WTC11 (cell line): Measurements from ENCODE around the gene SGPP2. TPM values are rescaled to one million over a fixed set of nuclear protein-coding genes. Genes with fewer than 3 reads are reported as not detected.

ENCODE experiments used
- ATAC-seq: fragments of 200-7000 bp; cut with Tn5 transposase; 2 replicates; pipeline ENCODE4 v1.10.0; 2021; ENCODE audit warnings: mild to moderate bottlenecking, moderate library complexity
- CTCF ChIA-PET: fragments of 300-600 bp; sonication (Branson Sonifier 250); formaldehyde crosslinking; loops from one replicate; lab custom pipeline; 2021; ENCODE audit warnings: antibody characterized with exemption; lab: Charles Lee
- POLR2A ChIA-PET: fragments of 350-600 bp; sonication (Branson Sonifier 250); formaldehyde crosslinking; loops from one replicate; lab custom pipeline; 2021; ENCODE audit warnings: antibody characterized with exemption; lab: Charles Lee
- DNase-seq: peaks from one replicate; pipeline ENCODE4 v3.0.0; 2021; ENCODE audit warnings: low spot score
- H3K27ac Mint-ChIP-seq: 2 replicates; pipeline ENCODE4 v1.8.0; 2021; ENCODE audit warnings: mixed read lengths
- H3K27me3 Mint-ChIP-seq: 2 replicates; pipeline ENCODE4 v1.8.0; 2021; ENCODE audit warnings: low read depth, mild to moderate bottlenecking, moderate library complexity, mixed read lengths
- H3K36me3 Mint-ChIP-seq: 2 replicates; pipeline ENCODE4 v1.8.0; 2021; ENCODE audit warnings: mixed read lengths
- H3K4me1 Mint-ChIP-seq: 2 replicates; pipeline ENCODE4 v1.8.0; 2022; ENCODE audit warnings: mixed read lengths
- H3K4me3 Mint-ChIP-seq: 2 replicates; pipeline ENCODE4 v1.8.0; 2021; ENCODE audit warnings: mild to moderate bottlenecking, moderate library complexity, mixed read lengths
- H3K9me3 Mint-ChIP-seq: 2 replicates; pipeline ENCODE4 v1.8.0; 2021; ENCODE audit warnings: mixed read lengths
- ATF2 ChIP-seq: sonication (generic); formaldehyde crosslinking; IDR thresholded peaks from 2 replicates; pipeline ENCODE4 v1.8.1; 2022; ENCODE audit warnings: low read depth, missing genetic modification reagents, borderline replicate concordance
- CDX4 ChIP-seq: fragments of 250-450 bp; sonication (Bioruptor Pico); IDR thresholded peaks from 2 replicates; pipeline ENCODE4 v1.9.0; 2021; ENCODE audit warnings: moderate library complexity, mild to moderate bottlenecking, inconsistent platforms, borderline replicate concordance
- E2F1 ChIP-seq: sonication (generic); formaldehyde crosslinking; IDR thresholded peaks from 2 replicates; pipeline ENCODE4 v1.8.0; 2022; ENCODE audit warnings: mild to moderate bottlenecking, missing genetic modification reagents
- FOXK1 ChIP-seq: sonication (generic); formaldehyde crosslinking; IDR thresholded peaks from 2 replicates; pipeline ENCODE4 v1.8.0; 2022; ENCODE audit warnings: mild to moderate bottlenecking, moderate library complexity, missing genetic modification reagents
- GABPB1 ChIP-seq: sonication (generic); formaldehyde crosslinking; IDR thresholded peaks from 2 replicates; pipeline ENCODE4 v1.8.1; 2023; ENCODE audit warnings: mild to moderate bottlenecking, missing genetic modification reagents
- GRHL2 ChIP-seq: fragments of 250-450 bp; sonication (Bioruptor Pico); IDR thresholded peaks from 2 replicates; pipeline ENCODE4 v1.8.0; 2022; ENCODE audit warnings: mild to moderate bottlenecking, moderate library complexity; ENCODE audit not compliant: insufficient replicate concordance, severe bottlenecking
- GTF2I ChIP-seq: fragments of 250-450 bp; sonication (Bioruptor Pico); conservative IDR thresholded peaks from 2 replicates; pipeline ENCODE4 v1.4.0; 2021; ENCODE audit warnings: mild to moderate bottlenecking
- HMGXB4 ChIP-seq: sonication (generic); formaldehyde crosslinking; IDR thresholded peaks from 2 replicates; pipeline ENCODE4 v1.8.1; 2023; ENCODE audit warnings: mild to moderate bottlenecking, moderate library complexity, missing genetic modification reagents
- IRF1 ChIP-seq: sonication (generic); formaldehyde crosslinking; IDR thresholded peaks from 2 replicates; pipeline ENCODE4 v1.8.0; 2023; ENCODE audit warnings: missing genetic modification reagents
- MLX ChIP-seq: sonication (generic); formaldehyde crosslinking; IDR thresholded peaks from 2 replicates; pipeline ENCODE4 v1.8.1; 2023; ENCODE audit warnings: mild to moderate bottlenecking, missing genetic modification reagents, moderate library complexity
- NFATC4 ChIP-seq: fragments of 250-450 bp; sonication (Bioruptor Pico); IDR thresholded peaks from 2 replicates; pipeline ENCODE4 v1.9.0; 2021; ENCODE audit warnings: mild to moderate bottlenecking
- NFE2L1 ChIP-seq: sonication (generic); formaldehyde crosslinking; IDR thresholded peaks from 2 replicates; pipeline ENCODE4 v1.8.1; 2023; ENCODE audit warnings: missing genetic modification reagents
- NR2C2 ChIP-seq: sonication (generic); formaldehyde crosslinking; IDR thresholded peaks from 2 replicates; pipeline ENCODE4 v1.8.0; 2022; ENCODE audit warnings: mild to moderate bottlenecking, missing genetic modification reagents
- SP1 ChIP-seq: sonication (generic); formaldehyde crosslinking; conservative IDR thresholded peaks from 2 replicates; pipeline ENCODE4 v1.8.1; 2022; ENCODE audit warnings: missing genetic modification reagents
- TEAD1 ChIP-seq: sonication (generic); formaldehyde crosslinking; IDR thresholded peaks from 2 replicates; pipeline ENCODE4 v1.8.0; 2022; ENCODE audit warnings: mild to moderate bottlenecking, missing genetic modification reagents
- USF1 ChIP-seq: sonication (generic); formaldehyde crosslinking; IDR thresholded peaks from 2 replicates; pipeline ENCODE4 v1.8.0; 2022; ENCODE audit warnings: mild to moderate bottlenecking, missing genetic modification reagents
- ZNF219 ChIP-seq: sonication (generic); formaldehyde crosslinking; IDR thresholded peaks from 2 replicates; pipeline ENCODE4 v1.8.0; 2023; ENCODE audit warnings: missing genetic modification reagents, mild to moderate bottlenecking, borderline replicate concordance
- ZNF281 ChIP-seq: sonication (generic); formaldehyde crosslinking; IDR thresholded peaks from 2 replicates; pipeline ENCODE4 v1.8.0; 2023; ENCODE audit warnings: mild to moderate bottlenecking, missing genetic modification reagents
- ZNF425 ChIP-seq: fragments of 250-450 bp; sonication (Bioruptor Pico); conservative IDR thresholded peaks from 2 replicates; pipeline ENCODE4 v1.9.0; 2021; ENCODE audit warnings: mild to moderate bottlenecking
- ZSCAN18 ChIP-seq: fragments of 250-450 bp; sonication (Bioruptor Pico); IDR thresholded peaks from 2 replicates; pipeline ENCODE4 v2.1.2; 2022; ENCODE audit warnings: mild to moderate bottlenecking, moderate library complexity
- total RNA-seq: library from RNA; stranded (reverse); gene quantifications from 3 replicates; pipeline ENCODE4 v1.2.3, GENCODE V29; 2021

Gene SGPP2
- total RNA-seq, 1 experiment from 2014 or later: 0.07 TPM

GRCh38 chr2:222430071-222430470 is 5.7 kb downstream of the SGPP2 start (continued):
- TF ChIP-seq ZNF281 (CRISPR knock-in tag) (no peak), GABPB1 (CRISPR knock-in tag) (no peak), MLX (no peak), ZNF219 (CRISPR knock-in tag) (no peak)

- peaks cover 100% of the 10 kb centered on the region for H3K27me3 Mint-ChIP-seq
- no peaks in the 10 kb centered on the region for H3K36me3 Mint-ChIP-seq
- H3K4me3 Mint-ChIP-seq: no peak overlapping the region
- no peak overlapping the region for H3K27ac Mint-ChIP-seq
- H3K9me3 Mint-ChIP-seq: no peaks in the 10 kb centered on the region
- H3K4me1 Mint-ChIP-seq: peaks cover 16% of the 10 kb centered on the region
- ChIA-PET POLR2A (no interaction called here), CTCF (no interaction called here)
- DNase-seq: no peak
- no peak for TF ChIP-seq ZNF425 (CRISPR knock-in tag)
- no peak for TF ChIP-seq CDX4 (CRISPR knock-in tag)
- no peak for TF ChIP-seq GRHL2
- ATAC-seq: no peak
Measured at GRCh38 chr2:222430681-222431080, 6.3 kb downstream of the SGPP2 start.

- Mint-ChIP-seq H3K4me1 (peaks cover 16% of the 10 kb centered on the region), H3K4me3 (no peak overlapping the region), H3K27me3 (peaks cover 100% of the 10 kb centered on the region), H3K27ac (no peak overlapping the region), H3K9me3 (peaks cover 1% of the 10 kb centered on the region), H3K36me3 (no peaks in the 10 kb centered on the region)
- ATAC-seq: no peak
- ChIA-PET POLR2A (no interaction called here), CTCF (no interaction called here)
- DNase-seq: no peak
- TF ChIP-seq E2F1 (CRISPR knock-in tag) (no peak), NFATC4 (CRISPR knock-in tag) (no peak), NR2C2 (CRISPR knock-in tag) (no peak), ZSCAN18 (CRISPR knock-in tag) (no peak), IRF1 (no peak), SP1 (CRISPR knock-in tag) (no peak), ATF2 (CRISPR knock-in tag) (no peak), GTF2I (CRISPR knock-in tag) (no peak), HMGXB4 (CRISPR knock-in tag) (no peak), TEAD1 (CRISPR knock-in tag) (no peak), NFE2L1 (CRISPR knock-in tag) (no peak), FOXK1 (CRISPR knock-in tag) (no peak), USF1 (CRISPR knock-in tag) (no peak)
Measured at GRCh38 chr2:222431869-222432268, 7.5 kb downstream of the SGPP2 start.
